GM19438 (cell line): ENCODE data around the gene SPINT3.

Experiments used
- ATAC-seq: cut with Tn5 transposase; IDR thresholded peaks from one replicate; pipeline ENCODE4 v1.9.1; 2021; ENCODE audit warnings: low read depth; ENCODE audit not compliant: unreplicated experiment

The SPINT3 gene

GRCh38 chr20:45463709-45464108 lies 51.7 kb downstream of the SPINT3 start:
- no peak for ATAC-seq

GRCh38 chr20:45462711-45463509 lies 52.5 kb downstream of the SPINT3 start:
- no peak for ATAC-seq
